ENCODE measurements around the gene MSMP. TPM values are rescaled to one million over a fixed set of nuclear protein-coding genes. Genes with fewer than 3 reads are reported as not detected.
A peak's percentile ranks its signal among the peaks of the same experiment; 100 is the strongest.

Gene MSMP
- total RNA-seq, 1 experiment from 2014 or later = 2.1 TPM

GRCh38 chr9:35728041-35728971, 25.8 kb downstream of the MSMP start:
- Mint-ChIP-seq H3K27me3 (ENCODE audit: low read depth) (no peaks in the 10 kb centered on the region), H3K4me3 (no peak overlapping the region), H3K27ac (no peak overlapping the region), H3K9me3 (no peaks in the 10 kb centered on the region), H3K36me3 (peaks cover 17% of the 10 kb centered on the region), H3K4me1 (peaks cover 12% of the 10 kb centered on the region)
- DNase-seq (ENCODE audit: low spot score) (peak; percentile 52), ATAC-seq (peak; percentile 3; the same call in 1 of the 2 replicates)
- TF ChIP-seq NFE2L1 (CRISPR knock-in tag; IDR thresholded peaks at IDR 0.05) (no peak), SOX15 (CRISPR knock-in tag; IDR thresholded peaks at IDR 0.05) (no peak), ELF4 (CRISPR knock-in tag; IDR thresholded peaks at IDR 0.05; ENCODE audit: low read depth) (no peak), MYBL2 (CRISPR knock-in tag; IDR thresholded peaks at IDR 0.05) (no peak), HMGA2 (CRISPR knock-in tag; IDR thresholded peaks at IDR 0.05) (no peak), NR3C1 (CRISPR knock-in tag; conservative IDR thresholded peaks at IDR 0.05; ENCODE audit: low read depth) (no peak), MXD4 (CRISPR knock-in tag; IDR thresholded peaks at IDR 0.05; ENCODE audit: borderline replicate concordance) (no peak), FOXP1 (CRISPR knock-in tag; IDR thresholded peaks at IDR 0.05; ENCODE audit: borderline replicate concordance) (no peak), ETV6 (CRISPR knock-in tag; IDR thresholded peaks at IDR 0.05) (no peak), ZNF396 (CRISPR knock-in tag; IDR thresholded peaks at IDR 0.05; ENCODE audit: borderline replicate concordance) (no peak), RELA (CRISPR knock-in tag; IDR thresholded peaks at IDR 0.05; ENCODE audit: borderline replicate concordance) (no peak)
- TF ChIP-seq, protein P1, sequence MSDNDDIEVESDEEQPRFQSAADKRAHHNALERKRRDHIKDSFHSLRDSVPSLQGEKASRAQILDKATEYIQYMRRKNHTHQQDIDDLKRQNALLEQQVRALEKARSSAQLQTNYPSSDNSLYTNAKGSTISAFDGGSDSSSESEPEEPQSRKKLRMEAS (CRISPR knock-in tag; IDR thresholded peaks at IDR 0.05) = no peak
- TF ChIP-seq, protein P2, sequence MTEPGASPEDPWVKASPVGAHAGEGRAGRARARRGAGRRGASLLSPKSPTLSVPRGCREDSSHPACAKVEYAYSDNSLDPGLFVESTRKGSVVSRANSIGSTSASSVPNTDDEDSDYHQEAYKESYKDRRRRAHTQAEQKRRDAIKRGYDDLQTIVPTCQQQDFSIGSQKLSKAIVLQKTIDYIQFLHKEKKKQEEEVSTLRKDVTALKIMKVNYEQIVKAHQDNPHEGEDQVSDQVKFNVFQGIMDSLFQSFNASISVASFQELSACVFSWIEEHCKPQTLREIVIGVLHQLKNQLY (CRISPR knock-in tag; IDR thresholded peaks at IDR 0.05) = no peak
- TF ChIP-seq, protein P3, sequence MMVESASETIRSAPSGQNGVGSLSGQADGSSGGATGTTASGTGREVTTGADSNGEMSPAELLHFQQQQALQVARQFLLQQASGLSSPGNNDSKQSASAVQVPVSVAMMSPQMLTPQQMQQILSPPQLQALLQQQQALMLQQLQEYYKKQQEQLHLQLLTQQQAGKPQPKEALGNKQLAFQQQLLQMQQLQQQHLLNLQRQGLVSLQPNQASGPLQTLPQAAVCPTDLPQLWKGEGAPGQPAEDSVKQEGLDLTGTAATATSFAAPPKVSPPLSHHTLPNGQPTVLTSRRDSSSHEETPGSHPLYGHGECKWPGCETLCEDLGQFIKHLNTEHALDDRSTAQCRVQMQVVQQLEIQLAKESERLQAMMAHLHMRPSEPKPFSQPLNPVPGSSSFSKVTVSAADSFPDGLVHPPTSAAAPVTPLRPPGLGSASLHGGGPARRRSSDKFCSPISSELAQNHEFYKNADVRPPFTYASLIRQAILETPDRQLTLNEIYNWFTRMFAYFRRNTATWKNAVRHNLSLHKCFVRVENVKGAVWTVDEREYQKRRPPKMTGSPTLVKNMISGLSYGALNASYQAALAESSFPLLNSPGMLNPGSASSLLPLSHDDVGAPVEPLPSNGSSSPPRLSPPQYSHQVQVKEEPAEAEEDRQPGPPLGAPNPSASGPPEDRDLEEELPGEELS (CRISPR knock-in tag; IDR thresholded peaks at IDR 0.05) = no peak
- TF ChIP-seq, protein P4, sequence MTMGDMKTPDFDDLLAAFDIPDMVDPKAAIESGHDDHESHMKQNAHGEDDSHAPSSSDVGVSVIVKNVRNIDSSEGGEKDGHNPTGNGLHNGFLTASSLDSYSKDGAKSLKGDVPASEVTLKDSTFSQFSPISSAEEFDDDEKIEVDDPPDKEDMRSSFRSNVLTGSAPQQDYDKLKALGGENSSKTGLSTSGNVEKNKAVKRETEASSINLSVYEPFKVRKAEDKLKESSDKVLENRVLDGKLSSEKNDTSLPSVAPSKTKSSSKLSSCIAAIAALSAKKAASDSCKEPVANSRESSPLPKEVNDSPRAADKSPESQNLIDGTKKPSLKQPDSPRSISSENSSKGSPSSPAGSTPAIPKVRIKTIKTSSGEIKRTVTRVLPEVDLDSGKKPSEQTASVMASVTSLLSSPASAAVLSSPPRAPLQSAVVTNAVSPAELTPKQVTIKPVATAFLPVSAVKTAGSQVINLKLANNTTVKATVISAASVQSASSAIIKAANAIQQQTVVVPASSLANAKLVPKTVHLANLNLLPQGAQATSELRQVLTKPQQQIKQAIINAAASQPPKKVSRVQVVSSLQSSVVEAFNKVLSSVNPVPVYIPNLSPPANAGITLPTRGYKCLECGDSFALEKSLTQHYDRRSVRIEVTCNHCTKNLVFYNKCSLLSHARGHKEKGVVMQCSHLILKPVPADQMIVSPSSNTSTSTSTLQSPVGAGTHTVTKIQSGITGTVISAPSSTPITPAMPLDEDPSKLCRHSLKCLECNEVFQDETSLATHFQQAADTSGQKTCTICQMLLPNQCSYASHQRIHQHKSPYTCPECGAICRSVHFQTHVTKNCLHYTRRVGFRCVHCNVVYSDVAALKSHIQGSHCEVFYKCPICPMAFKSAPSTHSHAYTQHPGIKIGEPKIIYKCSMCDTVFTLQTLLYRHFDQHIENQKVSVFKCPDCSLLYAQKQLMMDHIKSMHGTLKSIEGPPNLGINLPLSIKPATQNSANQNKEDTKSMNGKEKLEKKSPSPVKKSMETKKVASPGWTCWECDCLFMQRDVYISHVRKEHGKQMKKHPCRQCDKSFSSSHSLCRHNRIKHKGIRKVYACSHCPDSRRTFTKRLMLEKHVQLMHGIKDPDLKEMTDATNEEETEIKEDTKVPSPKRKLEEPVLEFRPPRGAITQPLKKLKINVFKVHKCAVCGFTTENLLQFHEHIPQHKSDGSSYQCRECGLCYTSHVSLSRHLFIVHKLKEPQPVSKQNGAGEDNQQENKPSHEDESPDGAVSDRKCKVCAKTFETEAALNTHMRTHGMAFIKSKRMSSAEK (CRISPR knock-in tag; IDR thresholded peaks at IDR 0.05; ENCODE audit: borderline replicate concordance) = no peak
- TF ChIP-seq, protein P5, sequence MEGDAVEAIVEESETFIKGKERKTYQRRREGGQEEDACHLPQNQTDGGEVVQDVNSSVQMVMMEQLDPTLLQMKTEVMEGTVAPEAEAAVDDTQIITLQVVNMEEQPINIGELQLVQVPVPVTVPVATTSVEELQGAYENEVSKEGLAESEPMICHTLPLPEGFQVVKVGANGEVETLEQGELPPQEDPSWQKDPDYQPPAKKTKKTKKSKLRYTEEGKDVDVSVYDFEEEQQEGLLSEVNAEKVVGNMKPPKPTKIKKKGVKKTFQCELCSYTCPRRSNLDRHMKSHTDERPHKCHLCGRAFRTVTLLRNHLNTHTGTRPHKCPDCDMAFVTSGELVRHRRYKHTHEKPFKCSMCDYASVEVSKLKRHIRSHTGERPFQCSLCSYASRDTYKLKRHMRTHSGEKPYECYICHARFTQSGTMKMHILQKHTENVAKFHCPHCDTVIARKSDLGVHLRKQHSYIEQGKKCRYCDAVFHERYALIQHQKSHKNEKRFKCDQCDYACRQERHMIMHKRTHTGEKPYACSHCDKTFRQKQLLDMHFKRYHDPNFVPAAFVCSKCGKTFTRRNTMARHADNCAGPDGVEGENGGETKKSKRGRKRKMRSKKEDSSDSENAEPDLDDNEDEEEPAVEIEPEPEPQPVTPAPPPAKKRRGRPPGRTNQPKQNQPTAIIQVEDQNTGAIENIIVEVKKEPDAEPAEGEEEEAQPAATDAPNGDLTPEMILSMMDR (IDR thresholded peaks at IDR 0.05) = no peak
- ChIA-PET POLR2A (interaction anchor here (0.5 to 2.6 kb wide), 8 partner anchors 21 to 1319 kb away, joined by 3 to 14 read pairs (median 3); partner anchors contain the start of gene TPM2), CTCF (interaction anchor here (0.7 to 8.3 kb wide), 28 partner anchors 8 to 613 kb away, joined by 3 to 103 read pairs (median 7); partner anchors contain the start of genes ARHGEF39, ATOSB, CCDC107 and GBA2)

Data from WTC11 (cell line).